GM12873 (cell line): ENCODE data around the gene FUT6.

Source experiments
- TF ChIP-seq, protein P1 (sequence below): IDR thresholded peaks from 2 replicates; pipeline ENCODE4 v1.5.1; 2012; ENCODE audit warnings: low read depth, mild to moderate bottlenecking, moderate library complexity, low read length, control low read depth; ENCODE audit not compliant: insufficient read depth; ENCODE audit errors: missing control alignments

The FUT6 gene

DNA sequence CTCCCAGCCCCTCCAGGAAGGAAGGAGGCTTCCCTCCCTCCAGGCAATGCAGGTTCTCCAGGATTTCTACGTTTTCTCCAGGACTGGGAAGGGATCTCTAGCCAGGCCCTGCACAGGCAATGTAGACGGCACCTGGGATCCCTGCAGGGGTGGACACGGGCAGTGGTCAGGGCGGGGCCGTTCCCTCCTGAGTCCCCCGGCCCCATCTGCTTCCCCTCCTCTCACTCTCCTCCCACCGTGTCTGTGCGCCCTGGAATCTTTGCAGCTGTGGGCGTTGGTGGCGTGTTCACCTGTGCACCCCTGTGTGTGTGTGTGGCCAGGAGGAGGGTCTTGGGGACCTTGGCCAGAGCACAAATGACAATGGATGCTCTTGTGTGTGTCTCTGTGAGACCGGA, 24.7 kb downstream of the FUT6 start:
- TF ChIP-seq, protein P1, sequence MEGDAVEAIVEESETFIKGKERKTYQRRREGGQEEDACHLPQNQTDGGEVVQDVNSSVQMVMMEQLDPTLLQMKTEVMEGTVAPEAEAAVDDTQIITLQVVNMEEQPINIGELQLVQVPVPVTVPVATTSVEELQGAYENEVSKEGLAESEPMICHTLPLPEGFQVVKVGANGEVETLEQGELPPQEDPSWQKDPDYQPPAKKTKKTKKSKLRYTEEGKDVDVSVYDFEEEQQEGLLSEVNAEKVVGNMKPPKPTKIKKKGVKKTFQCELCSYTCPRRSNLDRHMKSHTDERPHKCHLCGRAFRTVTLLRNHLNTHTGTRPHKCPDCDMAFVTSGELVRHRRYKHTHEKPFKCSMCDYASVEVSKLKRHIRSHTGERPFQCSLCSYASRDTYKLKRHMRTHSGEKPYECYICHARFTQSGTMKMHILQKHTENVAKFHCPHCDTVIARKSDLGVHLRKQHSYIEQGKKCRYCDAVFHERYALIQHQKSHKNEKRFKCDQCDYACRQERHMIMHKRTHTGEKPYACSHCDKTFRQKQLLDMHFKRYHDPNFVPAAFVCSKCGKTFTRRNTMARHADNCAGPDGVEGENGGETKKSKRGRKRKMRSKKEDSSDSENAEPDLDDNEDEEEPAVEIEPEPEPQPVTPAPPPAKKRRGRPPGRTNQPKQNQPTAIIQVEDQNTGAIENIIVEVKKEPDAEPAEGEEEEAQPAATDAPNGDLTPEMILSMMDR = no peak

DNA sequence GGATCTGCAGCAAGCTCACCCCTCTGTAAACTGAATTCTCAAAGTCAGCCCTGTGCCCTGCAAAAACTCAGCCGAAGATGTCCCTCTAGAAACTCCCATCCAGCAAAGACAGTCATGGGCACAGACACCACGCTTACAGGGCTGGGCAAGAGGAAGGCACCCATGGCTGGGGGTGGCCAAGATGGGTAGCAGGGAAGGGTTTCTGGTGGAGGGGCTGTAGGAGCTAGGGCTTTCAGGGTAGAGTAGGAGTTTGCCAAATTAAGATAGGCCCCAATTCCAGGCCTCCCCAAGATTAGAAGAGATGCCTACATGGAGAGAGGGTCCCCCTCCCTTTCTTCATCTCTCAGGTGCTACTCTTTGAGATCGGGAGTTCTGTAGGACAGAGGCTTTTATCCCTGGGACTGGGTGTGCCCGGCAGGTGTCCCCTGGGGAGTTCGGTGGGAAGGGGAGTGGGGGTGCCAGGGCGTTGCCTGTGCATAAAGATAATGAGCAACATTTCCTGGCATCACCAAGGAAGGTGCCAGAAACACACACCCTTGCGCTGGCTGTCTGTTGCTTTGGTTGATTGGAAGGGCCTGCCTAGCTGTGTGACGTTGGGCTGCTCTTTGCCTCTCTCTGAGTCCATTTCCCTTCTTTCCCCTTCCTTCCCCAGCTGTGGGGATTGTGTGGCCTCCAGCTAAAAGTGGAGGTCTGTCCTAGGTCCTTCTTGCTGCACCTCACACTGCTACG, 25.2 kb downstream of the FUT6 start:
- TF ChIP-seq, protein P1 = no peak

DNA sequence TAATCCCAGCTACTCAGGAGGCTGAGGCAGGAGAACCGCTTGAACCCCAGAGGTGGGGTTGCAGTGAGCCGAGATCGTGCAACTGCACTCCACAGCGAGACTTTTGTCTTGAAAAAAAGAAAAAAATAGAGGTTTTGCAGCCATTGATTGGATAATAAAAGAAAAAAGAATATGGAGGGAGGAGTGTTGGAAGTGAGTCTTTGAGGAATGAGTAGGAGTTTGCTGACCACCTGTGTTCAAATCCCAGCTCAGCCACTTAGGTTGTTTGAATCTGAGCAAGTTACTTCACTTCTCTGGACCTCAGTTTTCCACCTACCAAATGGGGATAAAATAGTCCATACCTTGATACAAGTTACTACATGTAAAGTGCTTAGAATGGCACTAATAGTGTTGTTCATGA, 28.4 kb downstream of the FUT6 start:
- TF ChIP-seq, protein P1 = no peak

DNA sequence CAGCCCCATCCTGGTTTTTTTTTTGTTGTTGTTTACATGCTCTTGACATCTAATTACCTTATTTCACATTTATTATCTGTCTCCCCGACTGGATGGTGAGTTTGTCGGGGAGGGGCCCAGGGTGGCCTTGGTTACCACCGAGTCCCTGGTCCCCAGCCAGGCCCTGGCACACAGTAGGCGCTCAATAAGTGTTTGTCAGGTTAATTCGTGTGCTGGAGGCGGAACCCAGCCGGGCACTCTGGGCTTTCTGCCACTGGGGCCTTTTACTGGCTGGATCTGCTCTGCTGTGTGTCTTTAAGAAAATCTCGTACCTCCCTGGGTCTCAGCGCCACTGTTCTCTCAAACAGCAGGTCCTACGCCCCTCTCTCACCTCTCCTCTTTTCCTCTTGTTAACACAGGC, 30.0 kb downstream of the FUT6 start:
- TF ChIP-seq, protein P1 = no peak

DNA sequence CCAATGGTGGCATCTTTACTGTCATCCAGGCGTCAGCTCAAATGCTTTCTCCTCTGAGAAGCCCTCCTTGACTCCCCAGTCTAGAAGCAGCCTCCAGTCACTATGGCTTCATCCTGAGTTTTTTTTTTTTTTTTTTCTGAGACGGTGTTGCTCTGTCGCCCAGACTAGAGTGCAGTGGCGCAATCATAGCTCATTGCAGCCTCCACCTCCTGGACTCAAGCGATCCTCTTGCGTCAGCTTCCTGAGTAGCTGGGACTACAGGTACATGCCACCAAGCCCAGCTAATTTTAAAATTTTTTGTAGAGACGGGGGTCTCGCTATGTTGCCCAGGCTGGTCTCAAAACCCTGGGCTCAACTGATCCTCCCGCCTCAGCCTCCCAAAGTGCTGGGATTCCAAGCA, 30.4 kb downstream of the FUT6 start:
- TF ChIP-seq, protein P1 = no peak

DNA sequence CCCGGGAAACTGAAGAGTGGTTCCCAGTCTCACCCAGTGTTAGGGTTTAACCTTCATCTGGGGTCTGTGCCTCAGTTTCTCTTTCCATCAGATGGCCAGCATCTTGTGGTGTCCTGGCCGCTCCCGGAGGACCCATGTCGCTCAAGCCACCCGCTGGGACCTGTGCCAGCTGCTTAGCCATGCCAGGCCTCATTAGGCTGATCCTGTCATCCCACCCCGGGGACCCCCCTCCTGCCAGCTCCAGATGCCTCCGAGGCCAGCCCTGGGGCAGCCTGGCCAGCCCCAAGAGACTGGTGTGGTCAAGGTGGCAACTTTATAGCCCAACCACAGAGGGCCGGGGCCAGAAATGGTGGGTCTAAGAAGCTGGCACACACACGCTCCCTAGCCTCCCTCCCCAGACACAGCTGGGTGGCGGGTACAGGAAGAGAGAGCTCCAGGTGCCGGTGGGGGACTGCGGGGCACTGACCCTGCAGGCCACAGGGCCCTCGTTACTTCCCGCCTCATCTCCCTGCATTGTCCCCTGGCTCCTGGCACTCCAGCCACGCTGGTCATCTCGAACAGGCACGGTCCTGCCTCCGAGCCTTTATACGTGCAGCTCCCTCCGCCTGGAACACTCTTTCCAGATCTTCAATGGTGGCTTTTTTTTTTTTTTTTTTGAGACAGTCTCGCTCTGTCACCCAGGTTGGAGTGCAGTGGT, 31.2 kb downstream of the FUT6 start:
- TF ChIP-seq, protein P1 = no peak

DNA sequence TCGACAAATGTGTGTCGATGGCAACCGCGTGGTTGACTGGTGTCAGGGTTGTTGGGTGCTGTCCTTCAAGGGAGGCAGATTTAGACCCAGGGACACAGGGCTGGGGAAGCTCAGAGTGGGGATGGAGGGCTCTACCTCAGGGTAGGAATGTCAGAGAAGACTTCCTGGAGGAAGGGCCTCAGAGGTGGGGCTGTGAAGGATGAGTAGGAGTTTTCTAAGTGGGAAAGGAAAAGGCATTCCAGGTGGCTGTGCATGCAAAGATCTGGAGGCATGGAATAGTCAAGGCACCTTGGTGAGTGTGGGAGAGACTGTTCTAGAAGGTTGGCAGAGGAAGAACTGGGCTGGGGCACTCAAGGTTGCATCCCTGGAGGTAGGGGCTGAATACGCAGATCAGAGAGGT, 32.6 kb downstream of the FUT6 start:
- TF ChIP-seq, protein P1 = no peak
